ENCODE data around the gene LTB.
A peak's percentile ranks its signal among the peaks of the same experiment; 100 is the strongest.

Gene LTB

GRCh38 chr6:31619805-31620585 is 37.8 kb upstream of the LTB start (continued):
- TF ChIP-seq ZBTB11 (tag by site-specific recombination; conservative IDR thresholded peaks at IDR 0.05; ENCODE audit: low read depth) (no peak), ZNF324 (tag by site-specific recombination; IDR thresholded peaks at IDR 0.05) (peak; percentile 90), ZNF658 (tag by site-specific recombination; IDR thresholded peaks at IDR 0.05) (no peak), ZNF214 (tag by site-specific recombination; IDR thresholded peaks at IDR 0.05; ENCODE audit: borderline replicate concordance) (no peak), ZNF354C (tag by site-specific recombination; IDR thresholded peaks at IDR 0.05; ENCODE audit: borderline replicate concordance, low read depth) (no peak), ZNF670 (tag by site-specific recombination; IDR thresholded peaks at IDR 0.05; ENCODE audit: low read depth) (no peak), ZNF341 (tag by site-specific recombination; IDR thresholded peaks at IDR 0.05; ENCODE audit: low read depth) (no peak), ZNF660 (tag by site-specific recombination; IDR thresholded peaks at IDR 0.05) (peak; percentile 48; the same call in 1 of the 2 replicates), ZNF146 (tag by site-specific recombination; IDR thresholded peaks at IDR 0.05) (no peak), ZFHX2 (tag by site-specific recombination; conservative IDR thresholded peaks at IDR 0.05) (peak; percentile 86), TCF7L2 (IDR thresholded peaks at IDR 0.05; ENCODE audit: borderline replicate concordance, low read depth, low read length) (no peak), SP3 (tag by site-specific recombination; IDR thresholded peaks at IDR 0.05) (peak; percentile 93), ZNF426 (tag by site-specific recombination; IDR thresholded peaks at IDR 0.05) (no peak), ZNF555 (tag by site-specific recombination; conservative IDR thresholded peaks at IDR 0.05) (no peak), SETDB1 (IDR thresholded peaks at IDR 0.05; ENCODE audit: insufficient read length, low read length) (peak; percentile 48), HIC1 (tag by site-specific recombination; IDR thresholded peaks at IDR 0.05) (no peak), GFI1B (tag by site-specific recombination; IDR thresholded peaks at IDR 0.05) (no peak), ZNF274 (IDR thresholded peaks at IDR 0.05; ENCODE audit: low read length) (no peak), ZNF274 (tag by site-specific recombination; IDR thresholded peaks at IDR 0.05; ENCODE audit: borderline replicate concordance) (no peak), ZBTB7A (tag by site-specific recombination; IDR thresholded peaks at IDR 0.05; ENCODE audit: low read depth) (no peak), ZNF19 (tag by site-specific recombination; IDR thresholded peaks at IDR 0.05; ENCODE audit: low read depth) (no peak), KLF8 (tag by site-specific recombination; IDR thresholded peaks at IDR 0.05) (peak; percentile 59), GLIS1 (tag by site-specific recombination; IDR thresholded peaks at IDR 0.05) (peak; percentile 75), ZFP69B (tag by site-specific recombination; IDR thresholded peaks at IDR 0.05) (peak; percentile 73), ZBTB20 (tag by site-specific recombination; IDR thresholded peaks at IDR 0.05) (peak; percentile 69), GLI2 (tag by site-specific recombination; IDR thresholded peaks at IDR 0.05; ENCODE audit: borderline replicate concordance, low read depth) (no peak)
- TF ChIP-seq, protein P1, sequence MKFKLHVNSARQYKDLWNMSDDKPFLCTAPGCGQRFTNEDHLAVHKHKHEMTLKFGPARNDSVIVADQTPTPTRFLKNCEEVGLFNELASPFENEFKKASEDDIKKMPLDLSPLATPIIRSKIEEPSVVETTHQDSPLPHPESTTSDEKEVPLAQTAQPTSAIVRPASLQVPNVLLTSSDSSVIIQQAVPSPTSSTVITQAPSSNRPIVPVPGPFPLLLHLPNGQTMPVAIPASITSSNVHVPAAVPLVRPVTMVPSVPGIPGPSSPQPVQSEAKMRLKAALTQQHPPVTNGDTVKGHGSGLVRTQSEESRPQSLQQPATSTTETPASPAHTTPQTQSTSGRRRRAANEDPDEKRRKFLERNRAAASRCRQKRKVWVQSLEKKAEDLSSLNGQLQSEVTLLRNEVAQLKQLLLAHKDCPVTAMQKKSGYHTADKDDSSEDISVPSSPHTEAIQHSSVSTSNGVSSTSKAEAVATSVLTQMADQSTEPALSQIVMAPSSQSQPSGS (tag by site-specific recombination; IDR thresholded peaks at IDR 0.05; ENCODE audit: low read depth) = peak; percentile 99
- TF ChIP-seq, protein P2, sequence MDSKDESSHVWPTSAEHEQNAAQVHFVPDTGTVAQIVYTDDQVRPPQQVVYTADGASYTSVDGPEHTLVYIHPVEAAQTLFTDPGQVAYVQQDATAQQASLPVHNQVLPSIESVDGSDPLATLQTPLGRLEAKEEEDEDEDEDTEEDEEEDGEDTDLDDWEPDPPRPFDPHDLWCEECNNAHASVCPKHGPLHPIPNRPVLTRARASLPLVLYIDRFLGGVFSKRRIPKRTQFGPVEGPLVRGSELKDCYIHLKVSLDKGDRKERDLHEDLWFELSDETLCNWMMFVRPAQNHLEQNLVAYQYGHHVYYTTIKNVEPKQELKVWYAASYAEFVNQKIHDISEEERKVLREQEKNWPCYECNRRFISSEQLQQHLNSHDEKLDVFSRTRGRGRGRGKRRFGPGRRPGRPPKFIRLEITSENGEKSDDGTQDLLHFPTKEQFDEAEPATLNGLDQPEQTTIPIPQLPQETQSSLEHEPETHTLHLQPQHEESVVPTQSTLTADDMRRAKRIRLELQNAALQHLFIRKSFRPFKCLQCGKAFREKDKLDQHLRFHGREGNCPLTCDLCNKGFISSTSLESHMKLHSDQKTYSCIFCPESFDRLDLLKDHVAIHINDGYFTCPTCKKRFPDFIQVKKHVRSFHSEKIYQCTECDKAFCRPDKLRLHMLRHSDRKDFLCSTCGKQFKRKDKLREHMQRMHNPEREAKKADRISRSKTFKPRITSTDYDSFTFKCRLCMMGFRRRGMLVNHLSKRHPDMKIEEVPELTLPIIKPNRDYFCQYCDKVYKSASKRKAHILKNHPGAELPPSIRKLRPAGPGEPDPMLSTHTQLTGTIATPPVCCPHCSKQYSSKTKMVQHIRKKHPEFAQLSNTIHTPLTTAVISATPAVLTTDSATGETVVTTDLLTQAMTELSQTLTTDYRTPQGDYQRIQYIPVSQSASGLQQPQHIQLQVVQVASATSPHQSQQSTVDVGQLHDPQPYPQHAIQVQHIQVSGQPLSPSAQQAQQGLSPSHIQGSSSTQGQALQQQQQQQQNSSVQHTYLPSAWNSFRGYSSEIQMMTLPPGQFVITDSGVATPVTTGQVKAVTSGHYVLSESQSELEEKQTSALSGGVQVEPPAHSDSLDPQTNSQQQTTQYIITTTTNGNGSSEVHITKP (tag by site-specific recombination; IDR thresholded peaks at IDR 0.05) = peak; percentile 97

Measured in HEK293 (cell line).